NCI-H1694 treated with DMSO at 0.1 percent for 48 hours (cell line): ENCODE measurements around the gene ETV4.
A peak's percentile ranks its signal among the peaks of the same experiment; 100 is the strongest.

Source experiments
- DNase-seq: peaks from one replicate; lab custom pipeline; 2025; lab: John Stamatoyannopoulos, UW

ETV4 gene

GRCh38 chr17:43543771-43544575, 2.2 kb downstream of the ETV4 start:
- no peak for DNase-seq

GRCh38 chr17:43543300-43543699, 2.8 kb downstream of the ETV4 start:
- DNase-seq = peak; percentile 4

GRCh38 chr17:43542859-43543258, 3.3 kb downstream of the ETV4 start:
- no peak for DNase-seq

GRCh38 chr17:43540821-43541674, 5.1 kb downstream of the ETV4 start:
- DNase-seq = no peak

- no peak for DNase-seq
Measured at GRCh38 chr17:43536236-43536992, 9.7 kb downstream of the ETV4 start.

- no peak for DNase-seq
Measured at GRCh38 chr17:43534909-43535308, 11.2 kb downstream of the ETV4 start.

GRCh38 chr17:43533699-43534098, 12.4 kb downstream of the ETV4 start:
- no peak for DNase-seq

- no peak for DNase-seq
Measured at GRCh38 chr17:43532581-43532980, 13.6 kb downstream of the ETV4 start.

- DNase-seq = no peak
Measured at GRCh38 chr17:43531955-43532354, 14.2 kb downstream of the ETV4 start.

GRCh38 chr17:43531082-43531378, 15.1 kb downstream of the ETV4 start:
- no peak for DNase-seq

- DNase-seq = peak; percentile 66
Measured at GRCh38 chr17:43530288-43531081, 15.7 kb downstream of the ETV4 start.

GRCh38 chr17:43529947-43530287, 16.2 kb downstream of the ETV4 start:
- no peak for DNase-seq

GRCh38 chr17:43528988-43529814, 16.9 kb downstream of the ETV4 start:
- no peak for DNase-seq

GRCh38 chr17:43528319-43528987, 17.7 kb downstream of the ETV4 start:
- no peak for DNase-seq

GRCh38 chr17:43526886-43527648, 19.1 kb downstream of the ETV4 start:
- no peak for DNase-seq

- no peak for DNase-seq
Measured at GRCh38 chr17:43524945-43525575, 21.1 kb downstream of the ETV4 start.

- no peak for DNase-seq
Measured at GRCh38 chr17:43521389-43521788, 24.8 kb downstream of the ETV4 start.

GRCh38 chr17:43517615-43518386, 28.3 kb downstream of the ETV4 start:
- no peak for DNase-seq
